HepG2 (cell line): ENCODE data around the gene DMKN. TPM values are rescaled to one million over a fixed set of nuclear protein-coding genes. Genes with fewer than 3 reads are reported as not detected.
A peak's percentile ranks its signal among the peaks of the same experiment; 100 is the strongest.

Experiments used
- HCFC1 ChIP-seq: fragments of 150-350 bp; IDR thresholded peaks from 2 replicates; pipeline ENCODE4 v1.6.1; 2014; ENCODE audit warnings: low read depth, low read length
- HNRNPUL1 ChIP-seq: fragments of 200-400 bp; formaldehyde crosslinking; IDR thresholded peaks from 2 replicates; pipeline ENCODE4 v1.6.1; 2017; ENCODE audit warnings: low read depth, mild to moderate bottlenecking, low read length, moderate library complexity
- KAT8 ChIP-seq: IDR thresholded peaks from 2 replicates; pipeline ENCODE4 v1.6.1; 2016; ENCODE audit warnings: missing genetic modification reagents, missing compliant biosample characterization
- MEIS1 ChIP-seq: sonication (generic); formaldehyde crosslinking; IDR thresholded peaks from 2 replicates; pipeline ENCODE4 v1.9.0; 2021; ENCODE audit warnings: mild to moderate bottlenecking, missing genetic modification reagents, moderate library complexity, borderline replicate concordance
- POLR2AphosphoS5 ChIP-seq: IDR thresholded peaks from 2 replicates; pipeline ENCODE4 v1.6.1; 2012; ENCODE audit warnings: low read depth, low read length
- REXO4 ChIP-seq: sonication (generic); formaldehyde crosslinking; IDR thresholded peaks from 2 replicates; pipeline ENCODE4 v1.8.0; 2022; ENCODE audit warnings: missing genetic modification reagents, mild to moderate bottlenecking, borderline replicate concordance
- SCMH1 ChIP-seq: sonication (generic); formaldehyde crosslinking; IDR thresholded peaks from 2 replicates; pipeline ENCODE4 v1.9.0; 2021; ENCODE audit warnings: missing genetic modification reagents, mild to moderate bottlenecking, borderline replicate concordance
- SIN3A ChIP-seq: IDR thresholded peaks from 2 replicates; pipeline ENCODE4 v1.6.1; 2011; ENCODE audit warnings: low read depth, mild to moderate bottlenecking, control low read depth, low read length, borderline replicate concordance
- SMAD3 ChIP-seq: sonication (generic); formaldehyde crosslinking; IDR thresholded peaks from 2 replicates; pipeline ENCODE4 v1.4.0; 2020; ENCODE audit warnings: missing genetic modification reagents
- SMC3 ChIP-seq: IDR thresholded peaks from 2 replicates; pipeline ENCODE4 v1.6.1; 2011; ENCODE audit warnings: low read length, improper control_type of control experiment
- THAP11 ChIP-seq: IDR thresholded peaks from 2 replicates; pipeline ENCODE4 v1.6.1; 2016; ENCODE audit warnings: missing biosample characterization, missing genetic modification reagents
- TP53 ChIP-seq: sonication (generic); formaldehyde crosslinking; conservative IDR thresholded peaks from 2 replicates; pipeline ENCODE4 v1.4.0; 2020; ENCODE audit warnings: missing genetic modification reagents
- YEATS4 ChIP-seq: sonication (generic); formaldehyde crosslinking; IDR thresholded peaks from 2 replicates; pipeline ENCODE4 v1.4.0; 2020; ENCODE audit warnings: missing genetic modification reagents, borderline replicate concordance
- ZFP82 ChIP-seq: sonication (generic); formaldehyde crosslinking; IDR thresholded peaks from 2 replicates; pipeline ENCODE4 v1.5.1; 2020; ENCODE audit warnings: mild to moderate bottlenecking, missing genetic modification reagents, borderline replicate concordance
- ZNF234 ChIP-seq: sonication (generic); formaldehyde crosslinking; conservative IDR thresholded peaks from 2 replicates; pipeline ENCODE4 v1.5.1; 2020; ENCODE audit warnings: mild to moderate bottlenecking, missing genetic modification reagents
- ZSCAN25 ChIP-seq: sonication (generic); formaldehyde crosslinking; IDR thresholded peaks from 2 replicates; pipeline ENCODE4 v1.8.0; 2022; ENCODE audit warnings: mild to moderate bottlenecking, missing genetic modification reagents
- polyA plus RNA-seq, 8 experiments: library from polyadenylated mRNA; depleted of rRNA in 3 of 8; stranded (reverse) in 7 of 8; unstranded in 1 of 8; fragments of >200 nt; fragmentation: Illumina TruSeq in 4 of 8; extraction: Trizol in 4 of 8; gene quantifications; 2 replicates each; pipeline versions ENCODE4 v1.2.1 to v1.2.3, GENCODE V29; 2011 to 2016; ENCODE audit warnings: low read depth in 4 of 8, missing spikeins in 1 of 8, mixed read lengths in 1 of 8; ENCODE audit not compliant: insufficient read depth in 1 of 8
- total RNA-seq, 5 experiments: library from RNA; depleted of rRNA; stranded (reverse); fragments of >200 nt; fragmentation: Illumina TruSeq; extraction: Trizol; gene quantifications; 2 replicates each; pipeline ENCODE4 v1.2.3, GENCODE V29; 2016; ENCODE audit warnings: low read depth in 1 of 5
- TF ChIP-seq, protein P1 (sequence below): sonication (generic); formaldehyde crosslinking; IDR thresholded peaks from 2 replicates; pipeline ENCODE4 v1.4.0; 2020; ENCODE audit warnings: mild to moderate bottlenecking, low read depth, missing genetic modification reagents
- TF ChIP-seq, protein P2 (sequence below): sonication (generic); formaldehyde crosslinking; IDR thresholded peaks from 2 replicates; pipeline ENCODE4 v1.8.1; 2022; ENCODE audit warnings: low read depth, mild to moderate bottlenecking, missing genetic modification reagents
- TF ChIP-seq, protein P3 (sequence below): sonication (generic); formaldehyde crosslinking; IDR thresholded peaks from 2 replicates; pipeline ENCODE4 v1.4.0; 2020; ENCODE audit warnings: missing genetic modification reagents, borderline replicate concordance
- TF ChIP-seq, protein P4 (sequence below): sonication (generic); formaldehyde crosslinking; IDR thresholded peaks from 2 replicates; pipeline ENCODE4 v1.5.1; 2020; ENCODE audit warnings: mild to moderate bottlenecking, missing genetic modification reagents, borderline replicate concordance

Gene DMKN
- total and polyA plus RNA-seq, 2 of the 13 experiments (the other 11 are each of a cell fraction or from before 2014, with no cell fraction given): 50.8 to 57.1 TPM

DNA sequence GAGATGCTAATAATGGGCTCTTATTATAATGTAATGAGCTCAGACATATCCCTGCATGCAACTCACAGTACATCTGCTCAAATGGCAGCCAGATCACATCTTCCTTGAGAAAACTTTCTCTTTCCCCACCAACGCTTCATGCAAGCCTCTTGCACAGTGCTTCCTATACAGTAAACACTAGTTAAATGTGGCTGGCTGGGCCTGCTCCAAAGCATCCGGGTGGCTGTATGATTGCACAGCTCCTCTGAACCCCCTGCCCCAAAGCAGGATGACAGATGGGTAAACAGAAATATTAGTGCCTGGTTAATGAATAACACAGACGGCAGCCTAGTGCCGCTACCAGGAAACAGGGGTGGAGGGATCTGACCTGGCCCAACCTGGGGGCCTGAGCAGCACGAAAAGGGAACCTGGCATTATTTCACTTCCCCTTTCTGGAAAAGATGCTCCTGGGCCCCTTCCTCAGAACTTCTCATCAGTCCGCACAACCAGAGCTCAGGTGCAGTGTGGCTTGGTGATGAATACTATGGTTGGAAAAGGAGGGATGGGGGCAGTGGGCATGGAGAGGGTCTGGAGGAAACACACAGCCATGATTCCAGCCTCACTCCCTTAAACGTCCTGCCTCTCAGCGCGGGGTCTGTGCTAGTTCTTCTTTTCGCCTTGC lies 54.6 kb downstream of the DMKN start (continued):
- TF ChIP-seq, protein P1, sequence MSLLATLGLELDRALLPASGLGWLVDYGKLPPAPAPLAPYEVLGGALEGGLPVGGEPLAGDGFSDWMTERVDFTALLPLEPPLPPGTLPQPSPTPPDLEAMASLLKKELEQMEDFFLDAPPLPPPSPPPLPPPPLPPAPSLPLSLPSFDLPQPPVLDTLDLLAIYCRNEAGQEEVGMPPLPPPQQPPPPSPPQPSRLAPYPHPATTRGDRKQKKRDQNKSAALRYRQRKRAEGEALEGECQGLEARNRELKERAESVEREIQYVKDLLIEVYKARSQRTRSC (CRISPR knock-in tag): no peak
- no peak for TF ChIP-seq YEATS4
- TF ChIP-seq THAP11 (CRISPR knock-in tag): no peak
- TF ChIP-seq ZSCAN25 (CRISPR knock-in tag): peak; percentile 8; the same call in 1 of the 2 replicates
- no peak for TF ChIP-seq TP53 (CRISPR knock-in tag)
- no peak for TF ChIP-seq ZFP82 (CRISPR knock-in tag)
- TF ChIP-seq, protein P2, sequence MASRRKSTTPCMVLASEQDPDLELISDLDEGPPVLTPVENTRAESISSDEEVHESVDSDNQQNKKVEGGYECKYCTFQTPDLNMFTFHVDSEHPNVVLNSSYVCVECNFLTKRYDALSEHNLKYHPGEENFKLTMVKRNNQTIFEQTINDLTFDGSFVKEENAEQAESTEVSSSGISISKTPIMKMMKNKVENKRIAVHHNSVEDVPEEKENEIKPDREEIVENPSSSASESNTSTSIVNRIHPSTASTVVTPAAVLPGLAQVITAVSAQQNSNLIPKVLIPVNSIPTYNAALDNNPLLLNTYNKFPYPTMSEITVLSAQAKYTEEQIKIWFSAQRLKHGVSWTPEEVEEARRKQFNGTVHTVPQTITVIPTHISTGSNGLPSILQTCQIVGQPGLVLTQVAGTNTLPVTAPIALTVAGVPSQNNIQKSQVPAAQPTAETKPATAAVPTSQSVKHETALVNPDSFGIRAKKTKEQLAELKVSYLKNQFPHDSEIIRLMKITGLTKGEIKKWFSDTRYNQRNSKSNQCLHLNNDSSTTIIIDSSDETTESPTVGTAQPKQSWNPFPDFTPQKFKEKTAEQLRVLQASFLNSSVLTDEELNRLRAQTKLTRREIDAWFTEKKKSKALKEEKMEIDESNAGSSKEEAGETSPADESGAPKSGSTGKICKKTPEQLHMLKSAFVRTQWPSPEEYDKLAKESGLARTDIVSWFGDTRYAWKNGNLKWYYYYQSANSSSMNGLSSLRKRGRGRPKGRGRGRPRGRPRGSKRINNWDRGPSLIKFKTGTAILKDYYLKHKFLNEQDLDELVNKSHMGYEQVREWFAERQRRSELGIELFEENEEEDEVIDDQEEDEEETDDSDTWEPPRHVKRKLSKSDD (CRISPR knock-in tag): no peak
- TF ChIP-seq SMC3: no peak; the same call in 1 of the 2 replicates
- TF ChIP-seq HNRNPUL1: peak; percentile 68; the same call in 1 of the 2 replicates
- no peak for TF ChIP-seq ZNF234
- TF ChIP-seq MEIS1 (CRISPR knock-in tag): peak; percentile 83
- TF ChIP-seq SMAD3: no peak
- no peak for TF ChIP-seq HCFC1
- no peak for TF ChIP-seq REXO4 (CRISPR knock-in tag)
- no peak for TF ChIP-seq SIN3A
- TF ChIP-seq, protein P3, sequence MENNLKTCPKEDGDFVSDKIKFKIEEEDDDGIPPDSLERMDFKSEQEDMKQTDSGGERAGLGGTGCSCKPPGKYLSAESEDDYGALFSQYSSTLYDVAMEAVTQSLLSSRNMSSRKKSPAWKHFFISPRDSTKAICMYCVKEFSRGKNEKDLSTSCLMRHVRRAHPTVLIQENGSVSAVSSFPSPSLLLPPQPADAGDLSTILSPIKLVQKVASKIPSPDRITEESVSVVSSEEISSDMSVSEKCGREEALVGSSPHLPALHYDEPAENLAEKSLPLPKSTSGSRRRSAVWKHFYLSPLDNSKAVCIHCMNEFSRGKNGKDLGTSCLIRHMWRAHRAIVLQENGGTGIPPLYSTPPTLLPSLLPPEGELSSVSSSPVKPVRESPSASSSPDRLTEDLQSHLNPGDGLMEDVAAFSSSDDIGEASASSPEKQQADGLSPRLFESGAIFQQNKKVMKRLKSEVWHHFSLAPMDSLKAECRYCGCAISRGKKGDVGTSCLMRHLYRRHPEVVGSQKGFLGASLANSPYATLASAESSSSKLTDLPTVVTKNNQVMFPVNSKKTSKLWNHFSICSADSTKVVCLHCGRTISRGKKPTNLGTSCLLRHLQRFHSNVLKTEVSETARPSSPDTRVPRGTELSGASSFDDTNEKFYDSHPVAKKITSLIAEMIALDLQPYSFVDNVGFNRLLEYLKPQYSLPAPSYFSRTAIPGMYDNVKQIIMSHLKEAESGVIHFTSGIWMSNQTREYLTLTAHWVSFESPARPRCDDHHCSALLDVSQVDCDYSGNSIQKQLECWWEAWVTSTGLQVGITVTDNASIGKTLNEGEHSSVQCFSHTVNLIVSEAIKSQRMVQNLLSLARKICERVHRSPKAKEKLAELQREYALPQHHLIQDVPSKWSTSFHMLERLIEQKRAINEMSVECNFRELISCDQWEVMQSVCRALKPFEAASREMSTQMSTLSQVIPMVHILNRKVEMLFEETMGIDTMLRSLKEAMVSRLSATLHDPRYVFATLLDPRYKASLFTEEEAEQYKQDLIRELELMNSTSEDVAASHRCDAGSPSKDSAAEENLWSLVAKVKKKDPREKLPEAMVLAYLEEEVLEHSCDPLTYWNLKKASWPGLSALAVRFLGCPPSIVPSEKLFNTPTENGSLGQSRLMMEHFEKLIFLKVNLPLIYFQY: no peak; the same call in 1 of the 2 replicates
- TF ChIP-seq, protein P4, sequence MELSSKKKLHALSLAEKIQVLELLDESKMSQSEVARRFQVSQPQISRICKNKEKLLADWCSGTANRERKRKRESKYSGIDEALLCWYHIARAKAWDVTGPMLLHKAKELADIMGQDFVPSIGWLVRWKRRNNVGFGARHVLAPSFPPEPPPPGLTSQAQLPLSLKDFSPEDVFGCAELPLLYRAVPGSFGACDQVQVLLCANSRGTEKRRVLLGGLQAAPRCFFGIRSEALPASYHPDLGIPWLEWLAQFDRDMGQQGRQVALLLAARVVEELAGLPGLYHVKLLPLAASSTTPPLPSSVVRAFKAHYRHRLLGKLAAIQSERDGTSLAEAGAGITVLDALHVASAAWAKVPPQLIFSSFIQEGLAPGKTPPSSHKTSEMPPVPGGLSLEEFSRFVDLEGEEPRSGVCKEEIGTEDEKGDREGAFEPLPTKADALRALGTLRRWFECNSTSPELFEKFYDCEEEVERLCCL (CRISPR knock-in tag): no peak
- no peak for TF ChIP-seq SCMH1 (CRISPR knock-in tag)
- TF ChIP-seq KAT8: peak; percentile 23
- TF ChIP-seq POLR2AphosphoS5: peak; percentile 56
